RCC 7860 (cell line): ENCODE results near the gene HACD2.
A peak's percentile ranks its signal among the peaks of the same experiment; 100 is the strongest.

Experiments used
- DNase-seq: peaks from one replicate; pipeline ENCODE4 v3.0.0-alpha.2; 2015; ENCODE audit warnings: low spot score
- FAIRE-seq: peaks from 2 replicates; lab custom pipeline; 2012; peaks lifted over from hg19 to GRCh38; lab: Jason Lieb, UNC

The HACD2 gene, protein sequence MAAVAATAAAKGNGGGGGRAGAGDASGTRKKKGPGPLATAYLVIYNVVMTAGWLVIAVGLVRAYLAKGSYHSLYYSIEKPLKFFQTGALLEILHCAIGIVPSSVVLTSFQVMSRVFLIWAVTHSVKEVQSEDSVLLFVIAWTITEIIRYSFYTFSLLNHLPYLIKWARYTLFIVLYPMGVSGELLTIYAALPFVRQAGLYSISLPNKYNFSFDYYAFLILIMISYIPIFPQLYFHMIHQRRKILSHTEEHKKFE

DNA sequence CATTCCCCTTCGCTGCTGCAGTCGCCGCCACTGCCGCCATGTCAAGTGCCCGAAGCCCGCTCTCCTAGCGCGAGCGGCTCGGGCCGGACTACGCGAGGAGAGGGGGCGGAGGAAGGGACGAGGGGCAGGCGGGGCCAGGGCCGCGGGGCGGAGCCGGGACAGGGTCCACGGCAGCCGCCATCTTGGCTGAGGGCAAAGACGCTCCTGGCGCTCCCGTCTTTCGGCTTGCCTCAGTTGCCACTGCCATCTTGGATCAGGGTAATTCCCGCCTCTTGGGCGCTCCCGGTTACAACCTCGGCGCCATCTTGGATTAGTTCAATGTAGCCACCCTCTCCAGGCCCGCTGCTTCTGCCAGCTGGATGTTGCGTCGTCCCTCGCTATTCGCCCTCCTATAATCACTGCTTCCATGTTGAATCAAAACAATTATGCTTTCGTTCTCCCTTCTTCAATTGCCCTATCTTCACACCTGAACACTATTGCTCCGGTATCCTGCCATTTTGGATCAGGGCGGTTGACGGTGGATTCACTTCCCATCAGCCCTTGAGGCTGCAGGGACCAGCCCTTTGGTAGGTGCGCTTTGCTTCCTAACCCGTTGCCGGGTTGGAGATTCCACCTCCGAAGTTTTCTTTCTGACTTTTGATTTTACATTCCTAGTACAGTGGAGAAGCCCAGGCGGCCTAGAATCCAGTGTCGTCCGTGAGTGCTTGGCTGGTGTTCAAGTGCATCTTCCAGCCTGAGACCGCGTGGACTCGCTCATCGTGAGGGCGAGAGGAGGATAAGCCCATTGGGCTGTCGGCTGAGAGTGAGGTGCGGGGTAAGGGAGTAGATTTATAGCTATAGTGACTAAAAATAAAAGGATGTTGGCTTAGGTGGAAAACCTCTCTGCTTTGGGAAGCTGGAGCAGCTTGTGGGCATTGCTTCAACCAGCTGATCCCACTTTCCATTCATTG lies at the start of gene HACD2:
TSS of gene HACD2 (minus strand) at position 66 of the 950 bp plus-strand sequence. CDS start at position 40, 26 bp downstream.
- FAIRE-seq, result peak; percentile 74
- peak; percentile 93 for DNase-seq

DNA sequence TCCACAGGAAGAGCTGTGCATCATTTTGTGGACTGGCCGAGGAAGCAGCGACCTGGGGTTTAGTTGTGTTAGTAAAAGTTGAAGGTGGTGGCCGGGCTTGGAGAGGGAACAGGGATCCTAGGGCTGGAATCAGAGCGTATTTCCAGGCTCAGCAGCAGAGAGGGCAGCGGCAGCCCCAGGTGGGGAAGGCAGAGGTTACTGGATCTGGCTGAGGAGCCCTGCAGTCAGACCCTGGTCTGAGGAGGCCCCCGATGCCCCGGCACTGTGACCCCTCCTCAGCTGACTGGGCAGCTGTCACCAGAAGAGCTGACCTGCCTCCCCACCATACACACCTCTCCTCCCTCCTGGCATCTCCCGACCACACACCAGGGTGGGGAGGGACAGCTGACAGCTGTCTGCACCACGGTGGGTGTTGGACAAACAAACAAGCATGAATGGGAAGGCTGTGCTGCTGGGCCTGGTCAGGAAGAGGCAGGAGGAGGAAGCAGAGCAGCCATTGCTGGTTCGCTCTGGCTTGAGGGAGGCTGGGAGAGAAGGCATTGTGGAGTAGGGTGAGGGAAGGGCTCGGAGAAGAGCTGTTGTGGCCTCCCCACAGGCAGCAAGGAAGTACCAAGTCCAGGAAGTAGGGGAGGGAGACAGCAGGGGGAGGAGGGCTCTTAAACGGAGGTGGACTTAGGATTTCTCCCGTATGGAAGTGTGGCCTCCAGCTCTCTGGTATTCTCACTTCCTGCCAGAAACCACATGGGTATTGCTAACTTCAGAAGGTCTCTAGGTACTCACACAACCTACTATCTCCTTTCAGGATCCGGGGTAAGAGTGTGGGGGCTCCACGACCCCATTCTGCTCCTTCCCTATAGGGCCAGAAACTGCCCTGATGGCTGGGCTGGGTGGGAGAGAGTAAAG lies 49.5 kb upstream of the HACD2 start:
- no peak for FAIRE-seq
- DNase-seq, result no peak

DNA sequence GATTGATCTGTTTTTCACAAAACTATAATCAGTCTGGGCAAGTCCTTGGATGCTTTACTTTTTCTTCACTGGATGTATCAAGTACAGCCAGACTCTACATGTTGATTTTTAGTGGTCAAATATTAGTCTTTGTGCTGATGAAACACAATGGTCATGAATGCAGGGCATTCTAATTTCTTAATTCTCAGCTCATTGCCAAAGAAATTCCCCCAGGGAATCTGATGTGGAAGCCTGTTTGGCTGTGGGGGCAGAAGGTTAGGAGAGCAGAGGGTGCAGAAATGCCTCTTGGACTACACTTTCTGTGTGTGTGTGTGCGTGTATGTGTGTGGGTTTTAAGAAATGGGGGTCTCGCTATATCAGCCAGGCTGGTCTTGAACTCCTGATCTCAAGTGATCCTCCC lies 48.7 kb upstream of the HACD2 start:
- FAIRE-seq, result no peak
- DNase-seq, result no peak

DNA sequence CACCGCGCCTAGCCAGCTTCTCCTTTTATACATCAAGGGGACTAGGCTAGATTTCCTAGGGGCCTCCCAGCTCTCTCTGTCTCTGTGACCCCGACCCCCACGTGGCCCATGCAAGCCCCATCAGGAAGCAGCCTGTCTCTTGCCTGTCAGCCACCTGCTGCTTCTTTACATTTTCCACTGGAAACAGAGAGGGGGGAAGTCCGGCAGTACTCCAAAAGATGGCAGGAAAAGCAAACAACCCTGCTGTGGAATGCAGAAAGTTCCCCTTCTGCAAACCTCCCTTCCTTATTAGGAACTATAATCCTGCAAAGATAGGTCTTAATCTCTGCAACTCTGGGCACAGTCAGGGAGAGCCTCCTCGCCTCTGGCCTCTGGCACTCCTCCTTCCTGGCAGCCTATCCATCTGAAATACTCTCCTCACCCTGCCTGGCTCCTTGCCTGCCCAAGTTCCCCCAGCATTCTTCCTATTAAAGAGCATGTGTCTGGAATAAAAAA lies 47.4 kb upstream of the HACD2 start:
- FAIRE-seq, result no peak
- no peak for DNase-seq

DNA sequence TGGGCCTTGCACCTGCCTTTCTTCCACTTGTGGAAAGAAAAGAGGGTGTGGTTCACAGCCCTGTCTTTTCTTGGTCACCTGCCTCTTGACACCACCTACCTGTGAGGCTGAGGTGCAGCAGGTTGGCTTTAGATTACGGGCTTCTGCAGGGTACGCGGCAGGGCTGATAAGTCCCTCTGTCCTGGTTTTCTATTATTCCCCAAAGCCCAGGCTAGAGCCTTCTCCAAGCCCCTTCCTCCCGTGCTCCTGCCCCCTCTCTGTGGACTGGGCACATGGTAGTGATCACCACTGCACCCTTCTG lies 44.8 kb upstream of the HACD2 start:
- no peak for FAIRE-seq
- DNase-seq, result no peak

DNA sequence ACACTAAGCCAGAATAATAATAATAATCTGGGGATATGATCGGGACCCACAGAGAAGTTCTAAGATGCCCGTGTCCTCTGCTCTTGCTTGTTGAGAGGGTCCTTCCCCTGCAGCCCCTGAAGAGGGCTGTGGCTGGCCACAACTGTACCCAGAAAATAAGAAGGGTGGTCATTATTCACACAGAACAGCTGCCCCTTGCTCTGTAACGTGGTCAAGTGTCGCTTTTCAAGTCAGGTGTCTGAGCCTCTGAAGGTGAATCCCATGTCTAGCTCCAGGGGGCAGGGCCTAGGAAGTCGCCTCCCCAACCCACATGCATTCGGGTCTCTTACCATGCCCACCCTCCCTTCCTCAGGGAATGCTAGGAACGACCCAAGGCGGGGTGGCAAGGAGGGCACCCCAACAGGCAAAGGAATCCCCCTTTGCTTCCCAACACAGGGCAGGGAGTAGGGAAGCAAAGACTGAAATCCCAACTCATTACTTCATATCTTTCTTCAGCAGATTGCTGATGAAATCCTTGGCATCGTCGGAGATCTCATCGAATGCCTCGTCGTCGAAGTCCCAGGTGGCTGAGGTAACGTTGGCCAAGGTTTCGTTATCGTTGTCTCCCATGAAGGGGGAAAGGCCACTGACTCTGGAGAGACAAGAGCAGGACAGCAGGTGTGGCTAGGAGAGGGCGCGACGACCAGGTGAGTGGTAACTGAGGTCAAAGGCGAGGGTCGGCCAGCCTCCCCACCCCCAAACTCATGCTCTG lies 44.3 kb upstream of the HACD2 start:
- FAIRE-seq (no peak), DNase-seq (no peak)

DNA sequence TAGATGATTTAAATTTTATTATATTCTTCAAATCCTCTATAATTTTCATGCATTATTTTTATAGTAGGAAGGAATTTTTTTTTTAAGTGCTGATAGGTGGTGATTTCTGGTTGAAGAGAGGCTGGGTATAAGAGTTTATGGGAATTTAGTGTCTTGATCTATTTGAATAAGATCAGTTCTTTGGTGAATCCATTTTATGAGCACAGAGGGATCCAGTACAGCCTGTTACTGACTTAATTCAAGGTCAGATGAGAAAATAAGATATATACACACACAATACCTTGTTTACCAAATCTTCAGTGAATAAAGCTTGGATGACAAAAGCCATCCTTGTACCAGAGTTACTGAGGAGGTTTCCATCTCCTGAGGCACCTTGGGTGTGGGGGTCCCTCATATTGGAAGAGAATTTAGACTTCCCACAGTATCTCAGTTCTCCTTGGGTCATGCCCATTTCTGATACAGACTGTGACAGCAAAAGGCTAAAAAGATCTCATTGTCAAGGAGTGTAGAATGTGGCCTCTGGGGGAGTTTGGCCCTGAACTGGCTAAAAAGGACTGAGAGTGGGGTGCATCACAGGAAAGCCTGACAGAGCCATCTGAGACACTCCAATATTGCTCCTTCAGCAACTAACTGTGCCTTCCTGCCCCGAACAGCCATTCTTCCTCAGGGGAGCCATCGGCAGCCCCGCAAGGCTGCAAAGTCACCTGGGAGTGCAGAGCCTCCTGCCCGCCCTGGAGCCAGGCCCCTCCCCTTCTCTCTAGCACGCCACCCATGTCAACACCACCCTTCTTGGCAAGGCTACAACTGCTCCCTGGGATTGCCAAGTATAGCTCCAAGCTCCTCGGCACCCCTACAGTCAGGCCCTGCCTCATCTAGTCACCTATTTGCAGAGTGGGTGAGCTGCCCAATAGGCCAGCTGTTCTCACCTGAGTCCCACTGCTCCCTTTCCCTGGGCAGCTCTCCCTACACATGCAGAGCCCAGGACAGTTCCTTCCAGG lies 43.1 kb upstream of the HACD2 start:
- FAIRE-seq, result no peak
- no peak for DNase-seq

DNA sequence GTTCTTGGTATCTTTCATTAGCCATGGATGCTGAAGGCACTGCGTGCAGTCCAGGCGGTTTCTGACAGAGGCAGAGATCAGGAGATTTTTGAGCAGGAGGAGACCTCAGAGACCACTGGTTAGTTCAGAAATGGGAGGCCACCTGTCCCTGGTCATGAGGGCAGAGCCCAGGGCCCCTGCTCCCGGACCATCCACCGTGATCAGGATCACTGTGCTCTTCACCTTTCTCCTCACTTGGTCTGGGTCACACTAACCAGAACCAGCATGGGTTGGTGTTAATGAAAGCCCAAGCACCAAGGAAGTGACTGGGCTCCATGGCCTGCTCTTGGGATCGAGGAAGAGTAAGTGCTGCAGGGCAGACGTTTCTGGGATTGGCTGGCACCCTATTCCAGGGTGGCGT lies 42.0 kb upstream of the HACD2 start:
- FAIRE-seq (no peak), DNase-seq (no peak)

DNA sequence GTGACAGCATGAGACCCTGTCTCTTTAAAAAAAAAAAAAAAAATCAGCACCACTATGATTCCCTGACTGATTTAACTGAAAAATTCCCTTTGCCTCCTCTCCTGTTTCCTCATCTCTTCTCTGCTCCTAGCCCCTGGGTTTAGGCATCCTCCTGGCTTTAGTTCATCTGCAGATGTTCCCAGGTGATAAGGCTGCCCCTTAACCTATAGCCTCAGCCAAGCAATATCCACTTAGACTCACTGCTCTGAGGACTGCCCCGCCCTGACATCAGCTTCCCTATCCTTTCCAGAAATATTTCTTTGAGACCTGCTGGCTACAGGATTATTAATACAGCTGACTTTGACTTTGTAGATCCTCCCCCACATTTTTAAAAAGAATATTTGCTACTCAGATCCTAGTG lies 39.4 kb upstream of the HACD2 start:
- DNase-seq, result no peak
- no peak for FAIRE-seq

DNA sequence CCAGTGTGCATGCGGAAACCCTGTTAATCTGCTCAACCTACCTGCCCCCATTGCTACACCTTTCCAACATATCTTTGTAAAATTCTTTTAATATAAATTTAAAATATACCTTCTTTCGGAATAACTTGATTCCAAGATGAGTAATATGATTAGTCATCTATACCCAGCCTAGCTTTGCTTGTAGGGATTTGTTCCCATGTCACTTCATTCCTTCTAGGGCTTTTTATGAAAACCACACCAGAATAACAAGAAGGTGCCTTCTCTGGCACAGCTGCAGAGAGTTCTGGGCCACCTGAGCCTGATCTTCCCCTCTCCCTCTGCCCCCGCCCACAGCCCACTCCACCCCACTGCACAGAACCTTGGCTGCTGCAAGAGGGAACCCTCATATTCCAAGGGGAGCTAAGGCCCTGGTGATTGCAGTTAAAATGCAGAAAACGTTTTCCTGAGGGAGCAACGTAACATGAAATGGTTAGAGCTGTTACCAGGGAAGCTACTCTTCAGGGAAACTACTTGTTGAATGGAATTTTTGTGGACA lies 38.6 kb upstream of the HACD2 start:
- FAIRE-seq (no peak), DNase-seq (no peak)

DNA sequence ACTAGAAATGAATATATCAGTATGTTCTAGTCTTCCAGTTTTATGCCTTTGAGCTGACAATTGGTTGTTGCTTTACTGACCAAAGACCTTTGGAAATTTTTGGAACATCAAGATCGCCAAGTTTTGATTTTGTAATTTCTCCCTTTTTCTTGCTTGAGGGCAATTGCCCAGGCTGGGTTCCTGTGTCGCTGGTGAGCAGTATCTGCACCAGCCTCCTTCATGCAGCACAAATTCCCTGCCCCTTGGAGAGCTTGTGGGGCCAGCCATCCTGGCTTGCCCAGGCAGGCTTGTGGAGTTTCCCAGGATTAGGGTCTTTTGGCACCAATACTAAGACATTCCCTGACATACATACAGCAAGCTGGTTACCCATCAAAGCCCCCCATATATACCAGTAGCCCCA lies 37.9 kb upstream of the HACD2 start:
- FAIRE-seq, result no peak
- no peak for DNase-seq

DNA sequence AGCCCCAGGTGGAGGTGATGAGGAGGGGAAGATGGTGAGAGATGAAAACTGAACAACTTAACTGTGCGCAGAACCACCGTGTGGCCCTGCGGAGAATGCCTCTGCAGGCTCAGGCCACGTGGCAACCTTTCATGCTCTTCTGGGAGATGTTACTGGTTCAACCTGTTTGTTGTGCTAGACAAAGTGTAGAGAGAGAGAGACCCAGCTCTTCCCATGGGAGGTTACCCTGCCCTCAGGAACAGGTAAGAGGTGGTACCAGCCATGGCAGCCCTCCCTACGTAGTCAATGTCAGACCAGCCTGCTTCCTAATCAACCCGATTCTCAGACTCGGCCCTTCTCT lies 37.0 kb upstream of the HACD2 start:
- no peak for DNase-seq
- no peak for FAIRE-seq

DNA sequence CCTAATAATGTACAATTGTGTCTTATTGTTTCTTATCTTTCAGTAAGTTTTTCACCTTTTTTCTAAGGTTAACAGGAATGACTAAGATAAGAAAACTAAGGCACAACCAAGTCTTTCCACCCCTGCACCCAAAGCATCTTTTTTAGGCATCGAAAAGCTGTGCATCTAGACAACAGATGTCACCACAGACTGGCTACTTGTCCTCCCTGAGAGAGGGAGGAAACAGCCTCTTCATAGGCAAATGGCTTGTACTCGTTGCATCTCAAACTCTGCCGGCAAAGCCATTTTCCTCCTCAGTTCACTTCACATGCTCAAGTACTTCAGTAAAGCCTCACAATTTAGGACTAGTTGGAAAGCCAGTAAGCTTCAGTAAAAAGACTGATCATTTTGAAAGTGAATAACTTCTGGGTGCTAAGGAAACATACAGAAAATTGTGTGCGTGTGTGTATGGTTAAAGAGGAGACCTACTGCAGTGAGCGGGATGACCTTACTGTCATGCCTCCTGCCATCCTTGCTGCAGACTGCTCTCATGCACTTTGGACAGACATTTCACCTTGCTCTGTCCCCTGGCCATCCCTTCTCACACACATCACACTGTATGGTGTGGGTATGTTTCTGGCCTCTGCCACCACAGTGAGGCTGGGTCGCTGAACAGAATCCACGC lies 36.5 kb upstream of the HACD2 start:
- no peak for FAIRE-seq
- no peak for DNase-seq

DNA sequence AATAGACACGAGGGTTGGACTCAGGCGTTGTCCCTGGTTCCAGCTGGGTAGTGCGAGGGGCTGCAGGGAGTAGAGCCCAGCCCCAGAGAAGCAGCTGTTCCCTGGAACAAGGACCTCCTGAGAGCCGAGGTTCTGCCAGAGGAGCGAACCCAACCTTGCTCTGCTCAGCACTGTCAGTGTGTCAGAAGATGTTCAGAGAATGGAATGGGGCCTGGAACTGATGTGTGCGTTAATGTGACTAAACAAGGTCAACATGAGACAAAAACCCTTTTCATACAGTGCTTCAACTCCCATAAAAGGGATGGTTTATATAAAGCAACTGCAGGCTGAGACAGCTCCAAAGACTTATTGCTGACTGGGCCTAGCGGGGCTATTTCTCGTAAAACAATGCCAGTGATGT lies 35.5 kb upstream of the HACD2 start:
- FAIRE-seq (no peak), DNase-seq (no peak)

DNA sequence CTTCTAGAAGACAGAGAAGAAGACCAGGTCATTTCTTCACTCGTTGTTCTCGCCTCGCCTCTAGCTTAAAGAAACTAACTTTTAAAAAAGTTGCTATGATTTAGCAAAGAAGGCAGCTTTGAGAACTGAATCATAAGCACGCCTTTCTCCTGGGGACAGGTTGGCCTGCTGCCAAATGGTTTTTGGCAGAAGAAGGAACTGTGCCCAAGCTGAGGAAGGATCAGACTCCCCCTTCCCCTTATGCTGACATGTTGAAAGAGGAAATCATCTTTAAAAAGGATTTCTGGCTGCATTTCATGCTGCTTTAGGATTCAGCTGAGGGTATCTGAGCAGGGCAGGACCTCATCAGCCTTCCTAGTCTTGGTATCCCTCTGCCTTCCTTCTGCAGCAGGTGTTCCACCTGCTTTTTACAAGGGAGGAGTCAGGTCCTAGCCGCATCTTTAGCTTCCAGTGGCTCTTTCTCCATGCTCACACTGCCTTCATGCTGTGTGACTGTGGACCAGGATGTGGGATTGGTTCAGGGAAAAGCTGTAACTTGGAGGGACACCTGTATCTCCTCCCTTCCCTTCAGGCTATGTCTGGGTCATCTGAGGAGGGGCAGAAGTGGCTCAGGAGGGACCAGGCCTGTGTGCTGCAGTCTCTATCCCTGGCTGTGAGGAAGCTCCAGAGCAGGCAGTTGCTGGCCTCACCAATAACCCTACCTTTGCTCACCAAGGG lies 34.1 kb upstream of the HACD2 start:
- FAIRE-seq (no peak), DNase-seq (no peak)

DNA sequence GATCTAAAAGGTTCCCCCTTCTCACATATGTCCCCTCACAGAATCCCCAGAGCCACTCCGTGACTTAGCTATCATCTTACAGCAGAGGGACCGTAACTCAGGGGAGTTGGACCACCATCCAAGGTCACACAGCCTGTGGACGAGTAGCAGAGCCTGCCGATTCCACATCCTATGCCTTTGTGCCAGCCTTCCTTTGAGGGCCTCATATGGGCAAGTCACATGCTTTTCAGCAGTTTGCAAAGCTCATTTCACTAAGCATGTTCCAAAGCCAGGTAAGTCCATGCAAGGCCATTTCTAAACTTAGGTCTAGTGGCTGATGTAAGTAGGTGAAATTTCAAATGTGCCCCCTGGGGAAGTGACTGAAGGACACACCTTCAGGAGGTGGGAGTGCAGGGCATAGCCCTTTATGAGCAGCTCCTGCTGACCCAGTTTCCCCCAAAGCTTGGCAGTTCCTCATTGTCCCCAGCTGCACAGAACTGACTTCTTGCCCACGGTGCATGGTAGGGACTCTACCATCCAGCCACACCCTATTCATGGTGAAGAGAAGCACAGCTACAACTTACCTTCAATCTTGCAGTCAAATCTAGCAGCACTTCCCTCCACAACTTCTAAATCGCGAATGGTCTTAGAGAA lies 33.3 kb upstream of the HACD2 start:
- DNase-seq (no peak), FAIRE-seq (no peak)

DNA sequence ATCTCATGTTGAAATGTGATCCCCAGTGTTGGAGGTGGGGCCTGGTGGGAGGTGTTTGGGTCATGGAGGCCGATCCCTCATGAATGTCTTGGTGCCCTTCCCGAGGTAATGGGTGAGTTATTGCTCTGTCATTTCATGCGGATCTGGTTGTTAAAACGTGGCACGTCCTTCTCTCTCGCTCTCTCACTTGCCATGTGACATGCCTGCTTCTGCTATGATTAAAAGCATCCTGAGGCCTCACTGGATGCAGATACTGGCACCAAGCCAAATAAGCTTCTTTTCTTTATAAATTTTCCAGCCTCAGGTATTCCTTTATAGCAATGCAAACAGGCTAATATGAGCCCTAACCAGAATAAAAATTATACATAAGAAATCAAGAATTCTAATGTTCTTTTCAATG lies 31.7 kb upstream of the HACD2 start:
- no peak for DNase-seq
- no peak for FAIRE-seq

DNA sequence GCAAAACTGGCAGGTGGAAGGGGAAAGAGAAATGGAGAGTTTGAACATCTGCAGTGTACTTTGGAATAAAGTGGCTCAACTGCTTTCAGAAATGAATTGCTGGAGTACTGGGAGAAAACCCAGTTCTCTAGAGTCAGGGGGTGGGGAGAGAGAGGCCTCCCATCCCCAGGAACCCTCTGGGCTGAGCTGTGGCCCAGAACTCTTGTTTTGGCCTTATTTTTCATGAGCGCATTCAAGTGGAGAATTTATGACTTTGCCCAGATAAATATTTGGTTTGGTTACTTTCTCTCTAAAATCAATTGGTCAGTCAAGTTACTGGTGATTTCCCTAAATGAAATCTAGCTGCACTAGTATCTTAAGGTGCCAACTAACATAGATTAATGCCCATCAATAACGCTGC lies 28.7 kb upstream of the HACD2 start:
- DNase-seq (no peak), FAIRE-seq (no peak)
